ENCODE measurements around the gene IRF8.
A peak's percentile ranks its signal among the peaks of the same experiment; 100 is the strongest.

The IRF8 gene

GRCh38 chr16:85963753-85964285, 64.9 kb downstream of the IRF8 start:
- DNase-seq, result peak; percentile 8

GRCh38 chr16:85965125-85965524, 66.2 kb downstream of the IRF8 start:
- no peak for DNase-seq

GRCh38 chr16:85967111-85967510, 68.1 kb downstream of the IRF8 start:
- DNase-seq, result no peak

- DNase-seq, result no peak
Observed at GRCh38 chr16:85968041-85968920, 69.3 kb downstream of the IRF8 start.

DNA sequence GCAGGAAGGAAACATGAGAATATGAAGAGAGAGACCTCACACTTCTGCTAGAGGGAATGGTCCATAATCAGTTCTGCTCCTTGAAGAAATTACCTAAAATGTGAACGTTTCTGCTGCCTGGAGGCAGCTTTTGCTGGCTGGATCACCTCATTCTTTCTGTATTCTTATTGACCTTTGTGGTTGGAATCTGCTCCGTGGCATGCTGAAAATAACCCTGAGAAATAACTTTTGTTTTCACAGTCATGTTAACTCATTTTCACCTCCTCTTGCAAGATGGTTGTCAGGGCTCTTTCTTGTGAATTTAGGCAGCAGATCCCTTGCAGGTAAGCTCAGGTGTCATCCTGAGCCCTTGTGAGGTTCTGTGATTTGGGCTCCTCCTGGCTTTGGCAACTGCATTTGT, 70.2 kb downstream of the IRF8 start:
- no peak for DNase-seq

GRCh38 chr16:85969591-85969990, 70.6 kb downstream of the IRF8 start:
- DNase-seq, result no peak

DNA sequence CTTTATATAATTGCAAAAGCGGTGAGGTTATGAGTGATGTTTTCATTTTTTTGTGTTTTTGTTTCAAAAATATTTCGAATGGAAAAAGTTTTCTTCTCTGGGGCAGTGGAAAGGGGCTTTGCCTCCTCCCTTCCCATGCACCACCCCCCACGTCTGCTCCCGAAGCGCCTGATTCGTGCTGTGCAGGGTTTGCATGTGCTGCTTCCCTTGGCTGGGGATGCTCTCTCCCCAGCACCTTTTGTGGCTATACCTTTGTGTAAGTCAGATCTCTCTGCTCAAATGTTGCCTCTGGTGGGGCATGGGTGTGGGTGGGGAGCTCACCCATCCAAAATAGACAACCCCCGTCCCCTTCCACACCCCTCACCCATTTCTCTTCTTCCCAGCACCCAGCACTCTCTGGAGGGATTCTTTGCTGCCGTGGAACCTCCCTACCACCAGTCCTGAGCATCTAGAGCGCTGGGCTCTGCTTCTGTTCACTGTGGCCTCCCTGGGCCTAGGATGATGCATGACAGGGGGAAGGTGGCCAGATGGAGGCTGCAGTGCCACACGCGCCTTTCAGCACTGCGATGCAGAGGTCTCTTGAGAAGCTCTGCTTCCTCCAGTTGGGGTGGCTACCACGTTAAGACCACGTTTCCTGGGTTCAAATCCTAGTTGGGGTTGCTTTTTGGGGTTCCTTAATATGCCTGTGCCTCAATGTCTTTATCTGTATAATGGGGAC, 71.2 kb downstream of the IRF8 start:
- DNase-seq, result no peak

GRCh38 chr16:85970738-85971137, 71.8 kb downstream of the IRF8 start:
- no peak for DNase-seq
